HCT116 (cell line): ENCODE data around the gene SEZ6.

Experiments
- CBX3 ChIP-seq: IDR thresholded peaks from 2 replicates; pipeline ENCODE4 v1.6.1; 2012; ENCODE audit warnings: low read depth
- POLR2A ChIP-seq: IDR thresholded peaks from 2 replicates; pipeline ENCODE4 v1.7.0; 2011; ENCODE audit warnings: borderline replicate concordance; ENCODE audit not compliant: insufficient read depth, insufficient read length; ENCODE audit errors: extremely low read depth
- SRF ChIP-seq: IDR thresholded peaks from 2 replicates; pipeline ENCODE4 v1.6.1; 2012; ENCODE audit warnings: low read depth
- YY1 ChIP-seq: IDR thresholded peaks from 2 replicates; pipeline ENCODE4 v1.6.1; 2011; ENCODE audit warnings: low read length, low read depth, moderate library complexity, mild to moderate bottlenecking; ENCODE audit not compliant: insufficient replicate concordance; ENCODE audit errors: extremely low read depth
- ZFX ChIP-seq: fragments of 450-650 bp; IDR thresholded peaks from 2 replicates; pipeline ENCODE4 v1.6.1; 2017
- TF ChIP-seq, protein P1 (sequence below), 3 experiments: fragments of 200-600 bp in 1 of 3; sonication (generic) in 1 of 3; IDR thresholded peaks in 2 of 3; conservative IDR thresholded peaks in 1 of 3; 2 replicates each; pipeline ENCODE4 v1.5.1; 2012 to 2017; ENCODE audit warnings: low read depth in 2 of 3, low read length in 2 of 3, antibody characterized with exemption in 1 of 3, borderline replicate concordance in 1 of 3, control low read depth in 1 of 3, mild to moderate bottlenecking in 1 of 3, mixed read lengths in 1 of 3, mixed run types in 1 of 3, moderate library complexity in 1 of 3; ENCODE audit not compliant: insufficient read depth in 1 of 3
- TF ChIP-seq, protein P2 (sequence below): IDR thresholded peaks from 2 replicates; pipeline ENCODE4 v1.6.1; 2012; ENCODE audit warnings: low read depth
- TF ChIP-seq, protein P3 (sequence below): IDR thresholded peaks from 2 replicates; pipeline ENCODE4 v1.6.1; 2012

DNA sequence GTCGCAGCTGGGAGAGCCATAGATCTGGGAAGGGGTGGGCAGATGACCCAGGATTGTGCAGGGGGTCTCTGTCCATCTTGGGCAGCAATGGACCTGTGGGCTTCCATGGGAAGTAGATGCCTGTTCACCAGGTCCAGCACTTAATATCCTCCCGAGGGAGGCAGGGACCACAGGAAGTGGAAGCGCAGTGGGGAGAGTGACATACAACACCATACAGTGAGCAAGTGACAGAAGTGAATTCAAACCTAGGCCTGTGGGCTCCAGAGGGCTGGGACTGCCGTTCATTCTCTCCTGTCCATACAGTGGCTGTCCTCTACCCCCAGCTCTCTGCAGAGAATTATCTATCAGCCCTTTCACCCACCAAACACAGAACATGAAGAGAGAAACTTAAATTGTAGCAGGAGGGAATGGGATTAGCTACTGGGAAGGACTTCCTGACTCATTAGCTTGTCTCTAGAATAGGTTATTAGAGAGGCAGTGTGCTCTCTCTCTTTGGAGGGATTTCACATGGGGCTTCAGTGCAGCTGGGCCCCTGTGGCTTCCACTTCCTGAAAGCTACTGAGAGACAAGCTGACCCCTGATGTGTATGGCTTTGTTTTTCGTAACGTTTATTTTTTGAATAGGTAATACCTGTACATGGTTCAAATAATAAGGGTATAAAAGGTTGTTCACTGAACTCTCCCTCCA is 13.1 kb upstream of the SEZ6 start:
- TF ChIP-seq, protein P1, sequence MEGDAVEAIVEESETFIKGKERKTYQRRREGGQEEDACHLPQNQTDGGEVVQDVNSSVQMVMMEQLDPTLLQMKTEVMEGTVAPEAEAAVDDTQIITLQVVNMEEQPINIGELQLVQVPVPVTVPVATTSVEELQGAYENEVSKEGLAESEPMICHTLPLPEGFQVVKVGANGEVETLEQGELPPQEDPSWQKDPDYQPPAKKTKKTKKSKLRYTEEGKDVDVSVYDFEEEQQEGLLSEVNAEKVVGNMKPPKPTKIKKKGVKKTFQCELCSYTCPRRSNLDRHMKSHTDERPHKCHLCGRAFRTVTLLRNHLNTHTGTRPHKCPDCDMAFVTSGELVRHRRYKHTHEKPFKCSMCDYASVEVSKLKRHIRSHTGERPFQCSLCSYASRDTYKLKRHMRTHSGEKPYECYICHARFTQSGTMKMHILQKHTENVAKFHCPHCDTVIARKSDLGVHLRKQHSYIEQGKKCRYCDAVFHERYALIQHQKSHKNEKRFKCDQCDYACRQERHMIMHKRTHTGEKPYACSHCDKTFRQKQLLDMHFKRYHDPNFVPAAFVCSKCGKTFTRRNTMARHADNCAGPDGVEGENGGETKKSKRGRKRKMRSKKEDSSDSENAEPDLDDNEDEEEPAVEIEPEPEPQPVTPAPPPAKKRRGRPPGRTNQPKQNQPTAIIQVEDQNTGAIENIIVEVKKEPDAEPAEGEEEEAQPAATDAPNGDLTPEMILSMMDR (IDR thresholded peaks at IDR 0.05 in 2 of 3, conservative IDR thresholded peaks at IDR 0.05 in 1 of 3; ENCODE audit: borderline replicate concordance in 1 of 3, insufficient read depth in 1 of 3, low read depth in 2 of 3, low read length in 2 of 3) = no peak
- no peak for TF ChIP-seq SRF
- no peak for TF ChIP-seq POLR2A
- no peak for TF ChIP-seq CBX3
- no peak for TF ChIP-seq YY1
- TF ChIP-seq, protein P2, sequence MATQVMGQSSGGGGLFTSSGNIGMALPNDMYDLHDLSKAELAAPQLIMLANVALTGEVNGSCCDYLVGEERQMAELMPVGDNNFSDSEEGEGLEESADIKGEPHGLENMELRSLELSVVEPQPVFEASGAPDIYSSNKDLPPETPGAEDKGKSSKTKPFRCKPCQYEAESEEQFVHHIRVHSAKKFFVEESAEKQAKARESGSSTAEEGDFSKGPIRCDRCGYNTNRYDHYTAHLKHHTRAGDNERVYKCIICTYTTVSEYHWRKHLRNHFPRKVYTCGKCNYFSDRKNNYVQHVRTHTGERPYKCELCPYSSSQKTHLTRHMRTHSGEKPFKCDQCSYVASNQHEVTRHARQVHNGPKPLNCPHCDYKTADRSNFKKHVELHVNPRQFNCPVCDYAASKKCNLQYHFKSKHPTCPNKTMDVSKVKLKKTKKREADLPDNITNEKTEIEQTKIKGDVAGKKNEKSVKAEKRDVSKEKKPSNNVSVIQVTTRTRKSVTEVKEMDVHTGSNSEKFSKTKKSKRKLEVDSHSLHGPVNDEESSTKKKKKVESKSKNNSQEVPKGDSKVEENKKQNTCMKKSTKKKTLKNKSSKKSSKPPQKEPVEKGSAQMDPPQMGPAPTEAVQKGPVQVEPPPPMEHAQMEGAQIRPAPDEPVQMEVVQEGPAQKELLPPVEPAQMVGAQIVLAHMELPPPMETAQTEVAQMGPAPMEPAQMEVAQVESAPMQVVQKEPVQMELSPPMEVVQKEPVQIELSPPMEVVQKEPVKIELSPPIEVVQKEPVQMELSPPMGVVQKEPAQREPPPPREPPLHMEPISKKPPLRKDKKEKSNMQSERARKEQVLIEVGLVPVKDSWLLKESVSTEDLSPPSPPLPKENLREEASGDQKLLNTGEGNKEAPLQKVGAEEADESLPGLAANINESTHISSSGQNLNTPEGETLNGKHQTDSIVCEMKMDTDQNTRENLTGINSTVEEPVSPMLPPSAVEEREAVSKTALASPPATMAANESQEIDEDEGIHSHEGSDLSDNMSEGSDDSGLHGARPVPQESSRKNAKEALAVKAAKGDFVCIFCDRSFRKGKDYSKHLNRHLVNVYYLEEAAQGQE = no peak
- TF ChIP-seq, protein P3, sequence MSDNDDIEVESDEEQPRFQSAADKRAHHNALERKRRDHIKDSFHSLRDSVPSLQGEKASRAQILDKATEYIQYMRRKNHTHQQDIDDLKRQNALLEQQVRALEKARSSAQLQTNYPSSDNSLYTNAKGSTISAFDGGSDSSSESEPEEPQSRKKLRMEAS = no peak
- TF ChIP-seq ZFX = no peak
